Epithelial cell of esophagus (primary cell): ENCODE data around the gene DNAH9.

Source experiments
- DNase-seq: peaks from one replicate; pipeline ENCODE4 v3.0.0; 2010; ENCODE audit warnings: low read depth
- H3K4me3 ChIP-seq: 2 replicates; pipeline ENCODE4 v1.5.1; 2011; ENCODE audit warnings: mild to moderate bottlenecking, low read length, control low read depth
- TF ChIP-seq, protein P1 (sequence below): IDR thresholded peaks from 2 replicates; pipeline ENCODE4 v1.5.1; 2011; ENCODE audit warnings: low read depth, mild to moderate bottlenecking, low read length, control low read depth, inconsistent platforms; ENCODE audit not compliant: insufficient read depth; ENCODE audit errors: missing control alignments

DNAH9 gene

DNA sequence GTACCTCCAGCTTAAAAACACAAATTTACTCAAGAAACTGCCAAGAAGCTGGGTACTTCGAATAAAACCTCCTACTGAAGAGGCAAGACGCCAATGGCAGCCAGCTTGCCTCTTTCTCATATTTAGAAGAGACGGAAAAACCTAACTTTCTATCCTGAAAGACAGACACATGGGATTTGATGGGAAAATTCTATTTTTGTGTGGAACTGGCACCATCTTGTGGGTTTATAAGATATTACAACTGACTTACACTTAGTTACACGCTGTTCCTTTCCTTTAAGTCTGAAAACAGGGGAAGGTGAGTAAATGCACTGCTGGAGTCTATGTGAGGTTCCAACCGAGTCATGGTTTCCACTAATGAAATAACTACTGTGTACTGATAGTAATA lies 388.7 kb downstream of the DNAH9 start:
- TF ChIP-seq, protein P1, sequence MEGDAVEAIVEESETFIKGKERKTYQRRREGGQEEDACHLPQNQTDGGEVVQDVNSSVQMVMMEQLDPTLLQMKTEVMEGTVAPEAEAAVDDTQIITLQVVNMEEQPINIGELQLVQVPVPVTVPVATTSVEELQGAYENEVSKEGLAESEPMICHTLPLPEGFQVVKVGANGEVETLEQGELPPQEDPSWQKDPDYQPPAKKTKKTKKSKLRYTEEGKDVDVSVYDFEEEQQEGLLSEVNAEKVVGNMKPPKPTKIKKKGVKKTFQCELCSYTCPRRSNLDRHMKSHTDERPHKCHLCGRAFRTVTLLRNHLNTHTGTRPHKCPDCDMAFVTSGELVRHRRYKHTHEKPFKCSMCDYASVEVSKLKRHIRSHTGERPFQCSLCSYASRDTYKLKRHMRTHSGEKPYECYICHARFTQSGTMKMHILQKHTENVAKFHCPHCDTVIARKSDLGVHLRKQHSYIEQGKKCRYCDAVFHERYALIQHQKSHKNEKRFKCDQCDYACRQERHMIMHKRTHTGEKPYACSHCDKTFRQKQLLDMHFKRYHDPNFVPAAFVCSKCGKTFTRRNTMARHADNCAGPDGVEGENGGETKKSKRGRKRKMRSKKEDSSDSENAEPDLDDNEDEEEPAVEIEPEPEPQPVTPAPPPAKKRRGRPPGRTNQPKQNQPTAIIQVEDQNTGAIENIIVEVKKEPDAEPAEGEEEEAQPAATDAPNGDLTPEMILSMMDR, result peak; percentile 48
- no peak overlapping the region for H3K4me3 ChIP-seq
- DNase-seq, result peak; percentile 63

DNA sequence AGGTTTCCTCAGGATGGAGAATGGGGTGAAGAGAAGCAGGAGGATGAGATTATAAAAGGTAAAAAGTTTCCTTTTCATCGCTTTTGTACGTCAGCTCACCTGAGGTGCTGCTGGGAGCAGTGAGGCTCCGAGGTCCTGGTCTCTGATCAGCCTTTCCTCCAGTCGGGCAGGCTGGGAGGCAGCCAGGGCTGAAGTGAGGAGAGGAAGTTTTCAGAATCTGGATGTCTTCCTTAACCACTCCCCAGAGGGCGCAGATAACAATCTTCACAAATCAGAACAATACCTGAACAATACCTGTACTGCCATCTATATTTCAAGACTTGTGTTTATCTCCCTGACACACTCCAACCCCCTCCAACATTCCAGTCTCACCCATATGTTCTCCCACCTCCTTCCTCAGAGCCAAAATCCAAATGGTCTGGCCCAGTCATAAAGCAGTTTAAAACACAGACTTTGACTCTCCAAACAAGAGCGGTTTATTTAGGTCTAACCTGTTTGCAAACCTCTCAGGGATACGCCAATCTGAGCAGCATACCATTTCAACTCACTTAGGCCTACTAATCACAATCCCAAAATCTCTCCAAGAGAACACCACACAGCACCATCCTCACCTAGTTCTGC lies 392.2 kb downstream of the DNAH9 start:
- DNase-seq, result no peak
- H3K4me3 ChIP-seq, result no peak overlapping the region
- TF ChIP-seq, protein P1, result no peak

DNA sequence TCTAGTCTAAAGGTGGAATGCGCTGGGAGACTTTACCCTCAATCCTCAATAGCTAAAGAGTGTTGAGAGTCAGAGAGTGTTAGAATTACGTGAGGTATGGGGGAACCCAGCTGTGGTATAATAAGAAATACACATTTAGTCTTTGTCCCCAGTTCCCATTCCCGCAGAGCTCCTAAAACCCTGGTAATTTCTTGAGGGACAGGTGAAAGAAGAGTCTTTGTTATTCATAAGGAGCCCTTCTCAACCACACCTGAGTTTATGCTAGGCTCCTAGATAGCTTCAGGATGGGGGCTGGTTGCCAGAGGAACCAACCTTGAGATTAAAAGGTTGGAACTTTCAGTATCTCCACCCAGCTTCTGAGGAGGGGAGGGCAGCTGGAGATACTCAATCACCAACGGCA lies 393.2 kb downstream of the DNAH9 start:
- H3K4me3 ChIP-seq, result no peak overlapping the region
- DNase-seq, result no peak
- TF ChIP-seq, protein P1, result no peak

DNA sequence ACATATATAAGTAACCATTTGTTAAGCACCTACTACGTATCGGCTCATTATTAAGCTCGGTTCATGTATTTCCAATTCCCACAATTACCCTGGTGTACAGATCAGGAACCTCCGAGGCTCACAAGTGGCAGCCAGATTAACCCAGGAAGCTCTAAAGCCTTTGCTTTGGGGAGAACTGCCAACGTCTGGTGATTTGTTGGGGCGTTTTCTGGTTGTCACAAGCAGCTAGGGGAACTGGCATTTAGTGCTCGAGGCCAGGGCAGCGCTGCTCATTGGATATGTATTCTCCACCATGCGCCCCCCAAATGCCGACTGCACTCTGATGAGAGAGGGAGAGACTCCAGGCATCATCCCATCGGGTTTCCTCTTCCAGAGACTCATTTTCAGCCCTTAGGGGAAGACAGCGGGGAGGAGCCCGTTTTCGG lies 398.5 kb downstream of the DNAH9 start:
- peak overlapping the region; percentile 76 for H3K4me3 ChIP-seq
- peak; percentile 41 for DNase-seq
- TF ChIP-seq, protein P1, result peak; percentile 13

DNA sequence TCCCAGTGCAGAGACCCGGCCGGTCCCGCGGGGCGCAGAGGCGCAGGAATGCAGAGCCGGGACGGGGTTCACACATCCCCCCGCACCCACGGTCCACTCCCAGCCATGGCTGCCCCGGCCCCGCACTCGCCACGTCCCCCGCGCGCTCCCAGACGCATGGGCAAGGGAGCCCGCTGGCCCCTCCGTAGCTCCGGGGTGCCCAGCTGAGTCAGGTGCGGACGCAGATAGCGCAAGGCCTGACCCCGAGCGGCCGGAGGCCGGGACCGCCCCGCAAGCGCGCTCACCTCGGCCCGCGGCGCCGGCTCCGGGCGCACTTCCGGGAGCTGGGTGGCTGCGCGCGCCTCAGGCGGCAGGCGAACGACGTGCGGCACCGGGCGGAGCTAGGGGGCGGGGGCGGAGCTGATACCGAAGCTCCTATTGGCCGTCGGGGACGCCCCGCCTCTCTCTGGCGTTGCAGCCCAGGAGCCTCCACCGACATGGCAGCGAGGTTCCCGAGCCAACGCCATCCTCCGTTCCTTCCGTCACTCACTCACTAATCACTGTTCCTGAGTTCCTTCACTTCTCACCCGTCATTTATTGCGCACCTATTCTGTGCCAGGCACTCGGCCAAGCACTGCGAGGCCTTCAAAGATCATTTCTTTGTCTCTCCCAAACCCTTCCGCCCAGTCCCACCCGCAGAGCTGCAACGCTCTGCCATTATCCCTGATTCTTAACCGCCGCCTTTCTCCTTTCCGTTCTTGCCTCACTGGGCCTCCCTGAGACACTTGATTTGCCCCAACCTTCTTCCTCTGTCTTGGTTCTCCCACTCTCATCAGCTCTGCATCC lies 399.1 kb downstream of the DNAH9 start, which contains the start of gene ZNF18:
Gene ZNF18, minus strand, starts transcription at position 329 of the 825 bp plus-strand sequence. CDS start 4,646 bp downstream, outside the sequence.
- peak within 1 kb of the TSS; percentile 76 for H3K4me3 ChIP-seq
- peak; percentile 96 for DNase-seq
- TF ChIP-seq, protein P1, result no peak

DNA sequence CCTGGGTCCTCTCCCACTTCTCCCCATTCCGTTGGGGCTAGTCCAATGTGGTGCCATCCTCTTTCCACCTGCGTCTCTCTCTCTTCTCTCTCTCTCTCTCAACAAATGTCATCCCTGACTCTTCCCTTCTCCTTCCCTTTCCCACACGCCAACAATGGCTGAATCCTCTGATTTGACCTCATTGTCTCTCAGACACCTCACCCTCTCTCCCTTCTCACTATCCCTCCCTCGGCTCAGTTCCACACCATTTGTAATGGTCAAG lies 399.6 kb downstream of the DNAH9 start:
- TF ChIP-seq, protein P1, result no peak
- H3K4me3 ChIP-seq, result peak overlapping the region; percentile 67
- no peak for DNase-seq
